Gastroesophageal sphincter (tissue), 3 donors: ENCODE results near the gene MYLK.

Experiments used
- CTCF ChIP-seq, 4 experiments: fragments of 200-600 bp in 2 of 4; fragments of 450-650 bp in 2 of 4; sonication (generic) in 1 of 4; IDR thresholded peaks; one replicate each; pipeline ENCODE4 v1.5.1; 2017 to 2019; ENCODE audit warnings: antibody characterized with exemption in 4 of 4, mild to moderate bottlenecking in 2 of 4, moderate library complexity in 2 of 4
- EP300 ChIP-seq: sonication (generic); formaldehyde crosslinking; IDR thresholded peaks from one replicate; pipeline ENCODE4 v1.6.1; 2017; ENCODE audit warnings: antibody characterized with exemption, mild to moderate bottlenecking
- POLR2A ChIP-seq, 2 donors: fragments of 450-650 bp; IDR thresholded peaks; one replicate each; pipeline ENCODE4 v1.6.1; 2017; ENCODE audit warnings: antibody characterized with exemption in 2 of 2, mild to moderate bottlenecking in 2 of 2, moderate library complexity in 1 of 2
- POLR2AphosphoS5 ChIP-seq: sonication (generic); formaldehyde crosslinking; IDR thresholded peaks from one replicate; pipeline ENCODE4 v1.6.1; 2017; ENCODE audit warnings: antibody characterized with exemption

GRCh38 chr3:123919353-123919752 lies 35.2 kb upstream of the MYLK start:
- TF ChIP-seq CTCF (IDR thresholded peaks at IDR 0.05) (no peak), POLR2A (IDR thresholded peaks at IDR 0.05) (no peak), EP300 (no peak), POLR2AphosphoS5 (no peak)
